Liver (tissue), 9 donors: ENCODE data around the gene KRTAP1-4. TPM values are rescaled to one million over a fixed set of nuclear protein-coding genes. Genes with fewer than 3 reads are reported as not detected.

ENCODE experiments used
- DNase-seq: peaks from one replicate; pipeline ENCODE4 v3.0.0-alpha.2; 2017; ENCODE audit warnings: low spot score
- H3K27ac ChIP-seq, 2 donors: one replicate each; pipeline ENCODE4 v1.7.0; 2013; ENCODE audit warnings: inconsistent platforms in 2 of 2, low read length in 2 of 2, control low read depth in 1 of 2, low read depth in 1 of 2, mild to moderate bottlenecking in 1 of 2
- H3K27me3 ChIP-seq, 4 donors: one replicate each; pipeline versions ENCODE4 v1.6.1 to v1.7.0; 2013; ENCODE audit warnings: low read length in 3 of 4, inconsistent platforms in 1 of 4, mild to moderate bottlenecking in 1 of 4, moderate library complexity in 1 of 4; ENCODE audit not compliant: control insufficient read depth in 4 of 4, insufficient read depth in 4 of 4
- H3K36me3 ChIP-seq, 4 donors: one replicate each; pipeline versions ENCODE4 v1.6.1 to v1.7.0; 2013; ENCODE audit warnings: low read length in 3 of 4, mild to moderate bottlenecking in 3 of 4, low read depth in 1 of 4, moderate library complexity in 1 of 4; ENCODE audit not compliant: control insufficient read depth in 4 of 4, insufficient read depth in 3 of 4
- H3K4me1 ChIP-seq, 4 donors: one replicate each; pipeline versions ENCODE4 v1.6.1 to v1.7.0; 2013; ENCODE audit warnings: low read length in 3 of 4, mild to moderate bottlenecking in 3 of 4, moderate library complexity in 1 of 4; ENCODE audit not compliant: control insufficient read depth in 4 of 4, insufficient read depth in 4 of 4
- H3K4me3 ChIP-seq, 3 donors: one replicate each; pipeline versions ENCODE4 v1.6.1 to v1.7.0; 2013; ENCODE audit warnings: low read length in 3 of 3, control low read depth in 1 of 3, low read depth in 1 of 3, mild to moderate bottlenecking in 1 of 3
- H3K9ac ChIP-seq, 2 donors: one replicate each; pipeline ENCODE4 v1.7.0; 2013; ENCODE audit warnings: low read length in 2 of 2, mild to moderate bottlenecking in 2 of 2, moderate library complexity in 2 of 2, control low read depth in 1 of 2, low read depth in 1 of 2
- H3K9me3 ChIP-seq, 4 donors: one replicate each; pipeline versions ENCODE4 v1.6.1 to v1.7.0; 2013; ENCODE audit warnings: low read length in 3 of 4; ENCODE audit not compliant: control insufficient read depth in 4 of 4
- CTCF ChIP-seq: fragments of 150-350 bp; IDR thresholded peaks from 2 replicates; pipeline ENCODE4 v1.5.1; 2017; ENCODE audit warnings: improper control_type of control experiment, low read depth, low read length; ENCODE audit not compliant: missing input control
- EGR1 ChIP-seq, 2 donors: IDR thresholded peaks; 2 replicates each; pipeline ENCODE4 v1.6.1; 2016 to 2018; ENCODE audit warnings: antibody characterized with exemption in 2 of 2, low read depth in 2 of 2
- FOXA1 ChIP-seq: IDR thresholded peaks from 2 replicates; pipeline ENCODE4 v1.6.1; 2016; ENCODE audit warnings: antibody characterized with exemption
- FOXA2 ChIP-seq: IDR thresholded peaks from 2 replicates; pipeline ENCODE4 v1.6.1; 2016; ENCODE audit warnings: antibody characterized with exemption
- GABPA ChIP-seq, 2 donors: IDR thresholded peaks in 1 of 2; conservative IDR thresholded peaks in 1 of 2; 2 replicates each; pipeline ENCODE4 v1.6.1; 2016; ENCODE audit warnings: antibody characterized with exemption in 2 of 2, mild to moderate bottlenecking in 1 of 2, moderate library complexity in 1 of 2
- HNF4A ChIP-seq, 2 donors: conservative IDR thresholded peaks; 2 replicates each; pipeline ENCODE4 v1.6.1; 2016; ENCODE audit warnings: antibody characterized with exemption in 2 of 2, mild to moderate bottlenecking in 2 of 2
- HNF4G ChIP-seq: IDR thresholded peaks from 2 replicates; pipeline ENCODE4 v1.6.1; 2016; ENCODE audit warnings: antibody characterized with exemption
- JUND ChIP-seq, 2 donors: IDR thresholded peaks; 2 replicates each; pipeline ENCODE4 v1.6.1; 2016; ENCODE audit warnings: antibody characterized with exemption in 2 of 2
- MAX ChIP-seq: IDR thresholded peaks from 2 replicates; pipeline ENCODE4 v1.6.1; 2016; ENCODE audit warnings: antibody characterized with exemption
- NR2F2 ChIP-seq: IDR thresholded peaks from 2 replicates; pipeline ENCODE4 v1.6.1; 2016; ENCODE audit warnings: antibody characterized with exemption
- RAD21 ChIP-seq, 2 donors: IDR thresholded peaks; 2 replicates each; pipeline ENCODE4 v1.6.1; 2016; ENCODE audit warnings: antibody characterized with exemption in 2 of 2, mild to moderate bottlenecking in 2 of 2
- REST ChIP-seq: IDR thresholded peaks from 2 replicates; pipeline ENCODE4 v1.6.1; 2016; ENCODE audit warnings: antibody characterized with exemption, mild to moderate bottlenecking
- RXRA ChIP-seq, 2 donors: IDR thresholded peaks; 2 replicates each; pipeline ENCODE4 v1.6.1; 2017 to 2018; ENCODE audit warnings: antibody characterized with exemption in 2 of 2, mild to moderate bottlenecking in 1 of 2
- SP1 ChIP-seq: IDR thresholded peaks from 2 replicates; pipeline ENCODE4 v1.6.1; 2018; ENCODE audit warnings: antibody characterized with exemption, mild to moderate bottlenecking
- TAF1 ChIP-seq: conservative IDR thresholded peaks from 2 replicates; pipeline ENCODE4 v1.6.1; 2016; ENCODE audit warnings: antibody characterized with exemption, mild to moderate bottlenecking
- YY1 ChIP-seq: IDR thresholded peaks from 2 replicates; pipeline ENCODE4 v1.6.1; 2016; ENCODE audit warnings: antibody characterized with exemption, mild to moderate bottlenecking
- ZBTB33 ChIP-seq: IDR thresholded peaks from 2 replicates; pipeline ENCODE4 v1.6.1; 2016; ENCODE audit warnings: antibody characterized with exemption
- WGBS: extraction: QIAGEN DNeasy Blood & Tissue Kit; methylation state at CpG from one replicate; pipeline ENCODE4 v1.1.7; 2013; 5-methylcytosine and 5-hydroxymethylcytosine counted together
- polyA plus RNA-seq, 2 donors: library from polyadenylated mRNA; stranded (reverse) in 1 of 2; unstranded in 1 of 2; fragments of 200-250 nt in 1 of 2; fragments of >200 nt in 1 of 2; fragmentation: Nextera tagmentation in 1 of 2; extraction: Ambion mirVana in 1 of 2; gene quantifications; one replicate each; pipeline versions ENCODE4 v1.2.1 to v1.2.3, GENCODE V29; 2013 to 2015
- total RNA-seq, 2 donors: library from RNA; depleted of rRNA; stranded (reverse); fragments of >200 nt; gene quantifications; one replicate each; pipeline ENCODE4 v1.2.3, GENCODE V29; 2014
- TF ChIP-seq, protein P1 (sequence below): IDR thresholded peaks from 2 replicates; pipeline ENCODE4 v1.6.1; 2016; ENCODE audit warnings: antibody characterized with exemption
- donor health status: healthy.
- donor health status: healthy.
- donor health status: healthy.
- donor health status: healthy.
- donor health status: healthy.

The KRTAP1-4 gene
- total and polyA plus RNA-seq, 4 donors, result not detected

DNA sequence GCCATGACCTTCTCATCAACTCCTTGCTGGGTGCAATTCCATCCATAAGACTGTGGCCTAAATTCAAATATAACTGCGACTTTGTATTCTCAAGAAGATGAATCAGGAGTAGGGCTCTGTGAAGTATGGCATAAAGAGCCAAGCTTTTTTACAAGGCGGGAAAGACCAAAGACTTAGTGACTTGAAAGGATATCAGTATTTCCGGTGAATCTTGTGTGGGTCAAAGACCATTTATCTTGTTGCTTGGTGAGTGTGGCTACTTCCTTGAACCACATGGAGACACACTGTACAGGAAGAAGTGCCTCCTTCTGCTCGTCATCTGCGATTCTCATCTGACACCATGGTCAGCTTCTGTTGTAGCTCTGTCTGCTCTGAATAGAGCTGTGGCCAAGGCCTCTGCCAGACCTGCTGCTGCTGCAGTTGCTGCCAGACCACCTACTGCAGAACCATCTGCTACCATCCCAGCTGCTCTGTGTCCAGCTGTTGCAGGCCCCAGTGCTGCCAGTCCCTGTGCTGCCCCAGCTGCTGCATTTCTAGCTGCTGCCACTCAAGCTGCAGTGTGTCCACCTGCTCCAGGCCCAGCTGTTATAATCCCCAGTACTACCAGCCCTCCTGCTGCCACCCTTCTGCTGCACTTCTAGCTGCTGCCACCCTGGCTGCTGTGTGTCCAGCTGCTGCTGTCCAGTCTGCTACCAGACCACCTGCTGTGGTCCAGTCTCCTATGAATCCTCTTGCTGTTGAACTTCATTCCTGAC lies 41.8 kb upstream of the KRTAP1-4 start:
- Histone ChIP-seq H3K9ac (no peak overlapping the region), H3K36me3 (no peaks in the 10 kb centered on the region), H3K27me3 (peaks cover 0 to 2% (median 0%) of the 10 kb centered on the region in 4 donors), H3K9me3 (peaks cover 0 to 1% (median 0%) of the 10 kb centered on the region in 4 donors), H3K4me1 (no peaks in the 10 kb centered on the region), H3K27ac (no peak overlapping the region), H3K4me3 (no peak overlapping the region)
- no peak for DNase-seq
- no peak for TF ChIP-seq ZBTB33
- TF ChIP-seq REST, result no peak
- TF ChIP-seq YY1, result no peak
- TF ChIP-seq HNF4A (conservative IDR thresholded peaks at IDR 0.05), result no peak
- TF ChIP-seq SP1, result no peak
- TF ChIP-seq FOXA2, result no peak
- no peak for TF ChIP-seq RAD21 (IDR thresholded peaks at IDR 0.05)
- TF ChIP-seq, protein P1, sequence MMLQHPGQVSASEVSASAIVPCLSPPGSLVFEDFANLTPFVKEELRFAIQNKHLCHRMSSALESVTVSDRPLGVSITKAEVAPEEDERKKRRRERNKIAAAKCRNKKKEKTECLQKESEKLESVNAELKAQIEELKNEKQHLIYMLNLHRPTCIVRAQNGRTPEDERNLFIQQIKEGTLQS, result no peak
- no peak for TF ChIP-seq GABPA (IDR thresholded peaks at IDR 0.05 in 1 of 2, conservative IDR thresholded peaks at IDR 0.05 in 1 of 2)
- TF ChIP-seq NR2F2, result no peak
- no peak for TF ChIP-seq TAF1
- TF ChIP-seq EGR1 (IDR thresholded peaks at IDR 0.05; ENCODE audit: low read depth in 2 of 2), result no peak
- TF ChIP-seq MAX, result no peak
- no peak for TF ChIP-seq CTCF
- TF ChIP-seq HNF4G, result no peak
- no peak for TF ChIP-seq RXRA (IDR thresholded peaks at IDR 0.05)
- no peak for TF ChIP-seq FOXA1
- no peak for TF ChIP-seq JUND (IDR thresholded peaks at IDR 0.05)
- 81% methylated on average over 5 of the region's 5 CpGs for WGBS
